GM12891 (cell line): Measurements from ENCODE around the gene MYO5B.

Experiments used
- POLR2A ChIP-seq: IDR thresholded peaks from 2 replicates; pipeline ENCODE4 v1.6.1; 2011; ENCODE audit warnings: low read depth, low read length, control low read depth
- POLR2AphosphoS5 ChIP-seq: IDR thresholded peaks from 2 replicates; pipeline ENCODE4 v1.6.1; 2011; ENCODE audit warnings: low read depth, low read length, control low read depth
- POU2F2 ChIP-seq: IDR thresholded peaks from 2 replicates; pipeline ENCODE4 v1.6.1; 2011; ENCODE audit warnings: low read depth, mild to moderate bottlenecking, control low read depth, low read length, moderate library complexity
- SPI1 ChIP-seq: IDR thresholded peaks from 2 replicates; pipeline ENCODE4 v1.6.1; 2011; ENCODE audit warnings: low read depth, low read length, control low read depth
- TAF1 ChIP-seq: IDR thresholded peaks from 2 replicates; pipeline ENCODE4 v1.6.1; 2011; ENCODE audit warnings: low read depth, low read length, control low read depth

GRCh38 chr18:50166901-50167300 is 28.0 kb downstream of the MYO5B start:
- TF ChIP-seq POLR2AphosphoS5, result no peak
- TF ChIP-seq POU2F2, result no peak
- no peak for TF ChIP-seq POLR2A
- no peak for TF ChIP-seq SPI1
- TF ChIP-seq TAF1, result no peak
